Measurements from ENCODE around the gene CRYBA1. TPM values are rescaled to one million over a fixed set of nuclear protein-coding genes. Genes with fewer than 3 reads are reported as not detected.
A peak's percentile ranks its signal among the peaks of the same experiment; 100 is the strongest.

Gene CRYBA1
- total RNA-seq, 1 donor from 2014 or later = not detected

DNA sequence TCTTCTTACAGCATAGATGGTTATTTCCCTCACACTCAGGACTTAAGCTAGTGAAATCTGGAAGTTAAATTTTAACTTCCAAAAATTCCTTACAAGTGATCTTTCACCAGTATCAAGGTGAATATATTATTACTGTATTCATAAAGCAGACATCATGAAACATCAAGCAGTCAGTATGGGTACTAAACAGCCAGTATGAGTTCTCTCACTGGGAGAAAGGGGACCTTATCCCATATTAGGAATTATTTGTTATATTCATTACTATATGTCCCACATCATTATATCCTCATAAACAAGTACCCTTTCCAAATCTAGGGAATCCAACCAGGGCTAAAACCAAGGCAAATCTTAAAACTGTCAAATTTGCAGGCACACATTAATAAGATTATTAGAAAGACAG, 32.0 kb downstream of the CRYBA1 start:
- DNase-seq (ENCODE audit: low spot score) = no peak

DNA sequence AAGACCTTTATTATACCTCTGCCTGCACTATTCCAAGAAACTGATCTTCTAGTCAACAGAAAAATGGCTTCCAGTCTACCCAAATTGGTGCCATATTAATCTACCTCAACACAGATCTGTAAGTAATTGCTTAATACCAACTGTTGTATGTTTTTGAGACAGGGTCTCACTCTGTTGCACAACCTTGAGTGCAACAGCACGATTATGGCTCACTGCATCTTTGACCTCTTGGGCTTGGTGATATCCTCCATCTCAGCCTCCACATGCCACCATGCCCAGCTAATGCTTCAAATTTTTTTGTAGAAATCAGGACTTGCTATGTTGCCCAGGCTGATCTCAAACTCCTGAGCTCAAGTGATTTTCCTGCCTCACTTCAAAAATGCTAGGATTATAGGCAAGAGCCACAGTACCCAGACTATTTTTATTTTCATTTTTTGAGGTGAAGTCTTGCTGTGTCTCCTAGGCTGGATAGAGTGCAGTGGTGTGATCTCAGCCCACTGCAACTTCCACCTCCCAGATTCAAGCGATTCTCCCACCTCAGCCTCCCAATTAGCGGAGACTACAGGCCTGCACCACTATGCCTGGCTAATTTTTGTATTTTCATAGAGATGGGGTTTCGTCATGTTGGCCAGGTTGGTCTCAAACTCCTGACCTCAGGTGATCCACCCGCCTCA, 32.9 kb downstream of the CRYBA1 start:
- no peak for DNase-seq (ENCODE audit: low spot score)

DNA sequence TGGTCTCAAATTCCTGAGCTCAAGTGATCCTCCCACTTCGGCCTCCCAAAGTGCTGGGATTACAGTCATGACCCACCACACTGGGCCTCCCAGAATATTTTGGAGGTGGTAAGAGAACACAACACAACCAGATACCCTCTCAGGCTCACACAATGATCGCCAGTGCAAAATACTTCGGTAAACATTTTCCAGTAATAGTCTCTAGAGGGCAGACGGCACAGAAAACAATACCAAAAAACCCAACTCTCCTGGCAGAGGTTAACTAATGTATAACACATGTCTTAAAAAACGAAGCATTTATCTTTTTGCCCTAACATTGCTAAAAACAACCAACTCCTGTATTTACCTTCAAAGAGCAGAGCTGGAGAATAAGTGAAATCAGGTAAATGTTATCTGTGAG, 36.8 kb downstream of the CRYBA1 start:
- DNase-seq (ENCODE audit: low spot score) = no peak

DNA sequence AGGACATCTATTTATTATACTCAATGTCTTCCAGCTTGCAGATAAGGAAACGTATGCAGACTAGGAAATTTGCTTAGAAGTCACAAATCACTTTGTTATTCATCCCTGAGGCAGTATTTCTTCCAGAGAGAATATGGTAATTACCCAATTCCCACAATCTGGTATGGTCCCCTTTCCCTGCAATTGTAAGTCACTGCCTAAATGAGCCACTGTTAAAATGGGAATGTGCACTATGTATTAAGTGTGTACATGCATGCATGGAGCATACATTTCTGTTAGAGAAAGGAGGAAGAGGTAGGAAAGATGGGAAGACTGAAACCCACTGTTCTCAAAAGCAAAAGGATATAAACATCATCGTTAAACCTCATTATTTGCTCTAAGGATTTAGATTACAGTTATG, 37.3 kb downstream of the CRYBA1 start:
- no peak for DNase-seq (ENCODE audit: low spot score)

DNA sequence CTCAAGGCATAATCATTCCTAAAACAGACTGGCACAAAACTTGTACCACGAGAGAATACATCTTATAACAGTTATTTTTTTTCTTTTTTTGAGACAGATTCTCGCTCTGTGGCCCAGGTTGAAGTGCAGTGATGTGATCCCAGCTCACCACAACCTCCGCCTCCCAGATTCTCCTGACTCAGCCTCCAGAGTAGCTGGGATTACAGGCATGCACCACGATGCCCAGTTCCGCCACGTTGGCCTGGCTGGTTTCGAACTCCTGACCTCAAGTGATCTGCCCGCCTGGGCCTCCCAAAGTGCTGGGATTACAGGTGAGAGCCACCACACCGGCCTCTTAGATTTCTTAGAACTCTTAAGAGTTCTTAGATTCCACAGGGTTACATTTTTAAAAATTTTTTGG, 43.2 kb downstream of the CRYBA1 start:
- no peak for DNase-seq (ENCODE audit: low spot score)

DNA sequence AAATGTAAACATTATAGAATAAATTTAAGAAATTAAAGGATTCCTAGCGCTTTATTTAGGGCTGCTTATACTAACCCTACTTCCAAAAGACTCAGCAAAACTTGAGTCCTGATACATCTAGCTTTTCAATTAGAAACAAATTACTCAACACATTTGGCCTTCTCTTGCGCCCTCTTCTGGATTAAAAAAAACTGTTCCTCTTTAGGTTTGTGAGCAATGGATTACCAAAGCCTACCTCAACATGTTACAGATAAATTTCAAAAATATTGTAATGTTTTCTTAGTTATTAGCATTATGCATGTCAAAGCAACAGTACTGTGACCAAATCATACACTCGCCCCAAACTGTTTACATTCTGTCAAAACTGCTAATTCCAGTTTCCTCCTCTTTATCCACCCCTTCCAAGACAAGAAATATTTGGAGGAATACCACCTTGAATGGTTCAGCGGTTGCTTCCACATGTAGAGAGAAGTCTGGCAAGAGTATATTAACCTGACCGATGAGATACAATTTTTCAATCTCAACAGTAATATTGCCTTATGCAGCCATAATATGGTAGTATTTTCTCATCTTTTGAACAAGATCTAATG, 44.6 kb downstream of the CRYBA1 start:
- peak; percentile 80 for DNase-seq (ENCODE audit: low spot score)

DNA sequence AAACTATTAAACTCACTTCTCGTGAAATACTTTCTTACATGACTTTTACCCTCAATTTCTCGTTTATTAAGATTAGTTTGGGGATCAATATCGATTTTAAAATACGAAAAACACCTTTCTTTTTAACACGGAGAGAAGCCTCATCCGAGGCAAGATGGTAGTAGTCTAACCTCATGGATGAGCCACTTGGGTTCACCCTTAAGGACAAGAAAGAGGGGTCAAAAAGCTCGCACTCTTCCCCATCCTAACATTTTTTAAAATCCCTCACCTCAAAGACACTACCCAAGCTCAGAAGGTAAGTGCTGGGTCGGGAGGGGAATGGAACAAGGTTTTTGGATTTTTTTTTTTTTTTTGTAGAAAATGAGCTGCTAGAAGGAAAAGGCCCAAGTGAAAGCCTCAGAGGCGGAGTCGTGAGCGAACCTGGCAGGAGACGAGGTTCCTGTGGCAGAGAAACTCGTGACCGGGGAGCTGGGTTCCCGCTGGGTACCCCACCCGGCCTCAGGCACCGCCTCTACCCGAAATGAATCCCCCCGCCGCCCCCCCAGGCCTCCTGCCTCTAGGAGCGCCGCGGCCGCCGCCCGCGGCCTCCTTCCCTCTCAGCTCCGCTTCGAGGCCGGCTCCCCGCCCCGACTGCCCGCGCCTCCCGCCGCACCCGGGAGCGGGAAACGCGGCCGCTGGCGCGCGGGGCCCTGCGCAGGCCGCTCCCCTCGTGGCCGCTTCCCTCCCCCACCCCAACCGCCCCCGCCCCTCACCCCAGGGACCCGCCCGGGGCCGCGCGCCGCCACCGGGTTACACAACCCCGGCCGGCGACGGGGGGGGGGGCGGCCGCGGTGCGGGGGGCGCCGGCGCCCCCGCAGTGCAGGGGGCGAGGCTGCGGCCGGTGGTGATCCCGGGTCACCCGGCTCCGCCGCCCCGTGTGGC, 45.7 kb downstream of the CRYBA1 start:
- peak; percentile 72 for DNase-seq (ENCODE audit: low spot score)

DNA sequence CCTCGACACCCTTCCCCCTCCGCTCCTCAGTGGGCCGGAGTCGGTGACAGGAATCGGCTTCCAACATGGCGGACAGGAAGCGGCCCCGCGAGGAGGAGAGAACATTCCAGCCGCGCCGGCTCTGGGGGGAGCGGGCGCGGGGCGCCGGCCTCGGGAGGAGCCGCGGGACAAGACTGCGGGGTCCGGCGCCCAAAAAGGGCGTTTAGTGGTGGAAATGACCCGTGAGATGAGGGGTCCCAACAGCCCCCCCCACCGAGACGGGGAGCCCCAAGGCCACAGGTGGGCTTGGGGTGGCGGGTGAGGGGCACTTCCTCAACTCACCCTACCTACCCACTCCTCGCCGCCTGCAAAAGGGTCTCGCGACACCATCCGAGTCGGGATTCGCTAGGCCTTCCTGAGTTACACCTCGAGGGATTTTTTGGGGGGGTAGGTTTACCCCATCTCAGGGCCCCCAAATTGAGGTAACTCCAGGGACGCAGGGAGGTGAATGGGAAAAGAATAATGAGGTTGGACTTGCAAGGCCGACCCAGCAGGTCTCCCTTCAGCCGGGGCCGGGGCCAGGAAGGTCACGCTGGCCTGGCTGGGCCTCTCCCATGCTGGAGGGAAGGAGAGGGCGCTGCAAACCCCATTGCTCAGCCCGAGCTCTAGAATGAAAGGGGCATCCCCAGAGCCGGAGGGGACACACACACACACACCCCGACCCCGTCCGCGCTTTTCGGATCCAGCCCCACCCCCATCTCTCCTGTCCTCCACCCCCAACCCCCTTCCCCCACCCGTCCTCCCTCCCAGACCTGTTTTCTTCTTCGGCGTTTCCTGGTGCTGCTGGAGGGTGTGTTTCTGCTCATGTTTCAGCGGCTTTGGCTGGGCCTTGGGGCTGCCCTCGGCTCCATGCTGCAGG, 46.6 kb downstream of the CRYBA1 start:
- peak; percentile 69 for DNase-seq (ENCODE audit: low spot score)

DNA sequence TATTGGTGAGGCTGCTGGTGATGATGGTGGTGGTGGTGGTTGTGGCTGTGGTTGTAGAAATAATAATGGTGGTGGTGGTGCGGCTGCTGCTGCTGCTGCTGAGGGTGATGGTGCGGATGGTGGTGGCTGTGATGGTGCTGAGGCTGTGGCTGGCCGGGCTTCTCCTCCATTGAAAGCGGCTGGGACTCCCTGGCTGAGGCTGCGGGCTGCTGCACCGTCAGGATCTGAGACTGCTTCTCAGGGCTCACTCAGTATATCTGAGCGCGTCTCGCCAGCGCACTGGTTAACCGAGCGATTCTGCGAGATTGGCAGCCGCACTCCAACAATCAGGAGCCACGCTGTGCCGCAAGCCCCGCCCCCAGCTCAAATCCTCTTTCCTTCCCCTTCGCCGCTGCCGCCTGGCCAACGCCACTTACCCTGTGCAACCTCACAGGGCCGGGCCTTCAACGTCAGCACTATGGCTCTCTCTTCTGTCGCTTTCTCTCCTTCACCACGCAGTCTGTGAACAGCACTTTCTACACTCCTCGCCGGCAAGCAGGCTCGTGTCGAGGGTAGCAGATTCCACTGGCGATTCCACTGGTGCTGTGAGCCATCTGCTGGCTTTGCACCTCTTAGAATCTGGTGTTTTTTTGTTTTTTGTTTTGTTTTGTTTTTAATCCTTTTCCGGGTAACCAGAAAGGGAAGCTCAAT, 47.4 kb downstream of the CRYBA1 start, which contains the start of gene NUFIP2:
Gene NUFIP2 (minus strand): TSS at position 259 of the 690 bp plus-strand sequence. CDS start 89 bp downstream, at position 170.
- DNase-seq (ENCODE audit: low spot score) = peak; percentile 99

DNA sequence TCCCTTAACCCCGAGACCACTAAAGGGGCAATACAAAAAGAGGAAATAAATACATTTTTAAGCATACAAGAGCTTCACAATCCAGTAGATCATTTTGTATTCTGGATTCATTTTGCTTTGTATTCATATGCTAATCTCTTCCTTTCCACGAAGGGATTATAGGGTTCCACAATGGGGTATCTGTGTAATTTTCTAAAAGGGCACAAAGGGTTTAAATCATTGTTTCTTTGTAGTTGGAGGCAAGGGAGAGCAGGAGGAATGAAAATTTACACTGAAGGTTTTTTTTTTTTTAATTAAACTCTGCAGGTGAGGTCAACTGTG, 47.9 kb downstream of the CRYBA1 start:
- no peak for DNase-seq (ENCODE audit: low spot score)

DNA sequence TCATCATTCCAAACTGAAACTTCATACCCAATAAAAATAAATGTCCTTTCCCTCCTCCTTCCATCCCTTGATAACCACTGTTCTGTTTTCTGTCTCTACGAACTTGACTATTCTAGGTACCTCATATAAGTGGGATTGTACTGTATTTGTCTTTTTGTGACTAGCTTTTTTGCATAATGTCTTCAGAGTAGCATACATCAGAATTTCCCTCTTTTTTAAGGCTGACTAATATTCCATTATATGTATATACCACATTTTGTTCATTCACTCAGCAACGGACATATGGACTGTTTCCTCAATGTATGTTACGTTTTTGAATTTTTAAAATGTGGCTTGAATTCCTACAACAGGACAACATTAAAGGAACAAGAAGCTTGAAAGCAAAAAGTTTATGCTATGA, 48.8 kb downstream of the CRYBA1 start:
- DNase-seq (ENCODE audit: low spot score) = no peak

DNA sequence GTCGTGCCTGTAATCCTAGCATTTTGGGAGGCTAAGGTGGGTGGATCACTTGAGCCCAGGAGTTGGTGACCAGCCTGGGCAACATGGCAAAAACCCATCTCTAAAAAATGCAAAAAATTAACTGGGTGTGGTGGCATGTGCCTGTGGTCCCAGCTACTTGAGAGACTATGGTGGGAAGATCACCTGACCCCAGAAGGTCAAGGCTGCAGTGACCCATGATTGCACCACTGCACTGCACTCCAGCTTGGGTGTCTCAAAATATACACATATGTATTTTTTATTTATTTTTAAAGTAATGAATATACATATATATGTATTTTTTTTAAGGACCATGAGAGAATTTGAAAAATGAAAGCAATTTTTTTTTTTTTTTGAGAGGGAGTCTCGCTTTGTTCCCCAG, 52.4 kb downstream of the CRYBA1 start:
- no peak for DNase-seq (ENCODE audit: low spot score)

DNA sequence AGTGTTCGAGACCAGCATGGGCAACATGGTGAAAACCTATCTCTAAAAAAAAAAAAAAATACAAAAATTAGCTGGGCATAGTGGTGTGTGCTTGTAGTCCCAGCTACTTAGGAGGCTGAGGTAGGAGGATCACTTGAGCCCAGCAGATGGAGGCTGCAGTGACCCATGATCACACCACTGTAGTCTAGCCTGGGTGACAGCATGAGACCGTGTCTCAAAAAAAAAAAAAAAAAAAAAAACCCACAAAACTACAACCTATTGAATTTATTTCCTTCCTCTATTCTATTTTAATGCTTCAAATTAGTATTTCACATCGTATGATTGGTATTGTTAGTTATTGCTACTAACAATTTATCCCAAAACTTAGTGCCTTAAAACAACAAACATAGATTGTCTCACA, 56.7 kb downstream of the CRYBA1 start:
- DNase-seq (ENCODE audit: low spot score) = no peak

Other genes with a start within 250 kb of the CRYBA1 start
- gene SEZ6, start 240.8 kb upstream of the CRYBA1 start, total RNA-seq (ENCODE audit: insufficient read depth, low replicate concordance) = 1.7 TPM
- 0.48 TPM for gene PIPOX, start 203.7 kb upstream of the CRYBA1 start, total RNA-seq (ENCODE audit: insufficient read depth, low replicate concordance)
- 41.9 TPM for gene MYO18A, start 66.5 kb upstream of the CRYBA1 start, total RNA-seq (ENCODE audit: insufficient read depth, low replicate concordance)
- gene NUFIP2, start 47.3 kb downstream of the CRYBA1 start, total RNA-seq (ENCODE audit: insufficient read depth, low replicate concordance) = 45.5 TPM
- gene TAOK1, start 143.5 kb downstream of the CRYBA1 start, total RNA-seq (ENCODE audit: insufficient read depth, low replicate concordance) = 84.7 TPM